IPS-11a (cell line): ENCODE data around the gene BAZ2B.

ENCODE experiments used
- H3K4me3 ChIP-seq: one replicate; pipeline ENCODE4 v1.5.1; 2013; ENCODE audit warnings: low read depth, low read length, control low read depth

BAZ2B gene

DNA sequence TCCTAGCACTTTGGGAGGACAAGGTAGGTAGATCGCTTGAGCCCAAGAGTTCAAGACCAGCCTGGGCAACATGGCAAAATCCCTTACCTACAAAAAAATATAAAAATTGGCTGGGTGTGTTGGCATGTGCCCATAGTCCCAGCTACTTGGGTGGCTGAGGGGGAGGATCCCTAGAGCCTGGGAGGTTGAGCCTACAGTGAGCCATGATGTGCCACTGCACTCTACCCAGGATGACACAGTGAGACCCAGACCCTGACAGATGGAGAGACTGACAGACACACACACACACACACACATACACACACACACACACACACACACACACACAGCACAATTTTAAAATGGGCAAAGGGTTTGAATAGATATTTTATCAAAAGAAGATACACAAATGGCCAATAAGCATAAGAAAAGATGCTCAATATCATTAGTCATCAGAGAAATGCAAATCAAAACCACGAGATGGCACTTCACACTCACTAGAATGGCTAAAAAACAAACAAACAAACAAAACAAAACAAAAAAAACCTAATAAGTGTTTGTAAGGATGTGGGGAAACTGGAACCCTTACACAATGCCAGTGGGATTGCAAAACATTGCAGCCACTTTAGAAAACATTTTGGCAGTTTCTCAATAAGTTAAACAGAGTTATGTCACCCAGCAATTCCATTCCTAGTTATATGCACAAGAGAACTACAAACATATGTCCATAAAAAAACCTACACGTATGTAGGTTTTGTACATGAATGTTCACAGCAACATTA, 42.3 kb downstream of the BAZ2B start:
- H3K4me3 ChIP-seq, result no peak overlapping the region

DNA sequence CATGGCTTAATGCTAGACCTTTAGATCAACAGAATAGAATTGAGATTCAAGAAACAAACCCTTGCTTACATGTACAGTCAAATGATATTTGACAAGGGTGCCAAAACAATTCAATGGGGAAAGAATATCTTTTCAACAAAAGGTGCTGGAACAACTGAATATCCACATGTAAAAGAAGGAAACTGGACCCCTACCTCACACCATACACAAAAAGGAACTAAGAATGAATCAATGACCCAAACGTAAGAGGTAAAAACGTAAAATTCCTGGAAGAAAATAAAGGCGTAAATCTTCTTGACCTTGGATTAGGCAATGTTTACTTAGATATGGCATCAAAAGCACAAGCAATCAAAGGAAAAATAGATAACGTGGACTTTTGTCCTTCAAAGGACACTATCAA, 43.1 kb downstream of the BAZ2B start:
- H3K4me3 ChIP-seq, result no peak overlapping the region

DNA sequence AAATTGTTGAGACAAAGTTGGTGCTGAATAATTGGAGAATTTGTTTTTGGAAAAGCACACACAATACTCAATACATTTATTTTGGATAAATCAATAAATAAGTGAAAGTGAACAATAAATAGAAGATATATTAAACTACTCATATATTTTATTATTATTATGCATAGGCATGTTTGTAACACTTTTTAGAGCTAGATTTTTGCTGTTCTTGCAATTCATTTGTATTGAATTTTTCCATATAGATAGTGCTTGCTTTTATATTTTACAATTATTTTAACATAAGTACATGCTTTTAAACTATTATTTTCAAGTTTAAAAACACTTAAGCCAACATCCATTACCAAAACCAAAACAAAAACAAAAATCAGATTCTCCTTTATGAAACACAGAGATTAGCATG, 43.9 kb downstream of the BAZ2B start:
- no peak overlapping the region for H3K4me3 ChIP-seq

DNA sequence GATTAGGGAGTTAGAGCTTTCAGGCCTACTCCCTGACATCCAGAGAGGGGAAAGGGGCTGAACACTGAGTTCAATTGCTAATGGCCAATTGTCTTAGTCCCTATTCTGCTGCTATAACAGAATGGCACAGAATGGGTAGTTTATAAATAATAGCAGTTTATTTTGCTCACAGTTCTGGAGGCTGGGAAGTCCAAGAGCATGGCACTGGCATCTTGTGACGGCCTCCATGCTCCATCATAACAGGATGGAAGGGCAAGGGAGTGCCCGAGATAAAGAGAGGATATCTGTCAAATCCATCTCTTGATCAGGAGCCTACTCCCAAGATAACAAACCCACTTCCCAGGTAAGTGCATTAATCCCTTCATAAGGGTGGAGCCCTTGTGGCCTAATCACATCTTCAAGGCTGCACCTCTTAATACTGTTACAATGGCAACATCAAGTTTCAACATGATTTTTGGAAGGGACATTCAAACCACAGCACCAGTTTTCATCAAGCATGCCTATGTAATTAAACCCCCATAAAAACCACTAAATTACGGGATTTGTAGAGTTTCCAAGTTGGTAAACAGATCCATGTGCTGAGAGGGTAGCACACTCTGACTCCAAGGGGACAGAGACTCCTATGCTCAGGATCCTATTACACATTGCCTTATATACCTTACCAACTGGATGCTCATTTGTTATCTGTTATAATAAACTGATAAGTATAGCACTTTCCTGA, 44.6 kb downstream of the BAZ2B start:
- no peak overlapping the region for H3K4me3 ChIP-seq

DNA sequence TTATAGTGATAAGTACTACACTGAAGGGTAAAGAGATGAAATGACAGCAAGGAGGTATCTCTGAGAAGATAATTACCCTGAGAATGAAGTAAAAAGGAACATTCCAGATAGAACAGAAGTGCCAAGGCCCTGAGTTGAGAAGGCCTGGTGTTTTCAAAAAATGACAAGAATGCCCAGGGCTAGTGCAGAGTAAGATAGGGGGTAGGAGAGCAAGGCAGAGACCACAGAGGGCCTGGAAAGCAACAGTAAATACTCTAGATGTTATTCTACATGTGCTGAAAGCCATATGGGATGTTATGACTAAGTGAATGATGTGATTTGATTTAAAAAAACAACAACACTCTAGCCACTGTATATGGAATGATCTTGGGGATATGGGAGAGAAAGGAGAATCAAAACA, 52.3 kb downstream of the BAZ2B start:
- H3K4me3 ChIP-seq, result no peak overlapping the region

DNA sequence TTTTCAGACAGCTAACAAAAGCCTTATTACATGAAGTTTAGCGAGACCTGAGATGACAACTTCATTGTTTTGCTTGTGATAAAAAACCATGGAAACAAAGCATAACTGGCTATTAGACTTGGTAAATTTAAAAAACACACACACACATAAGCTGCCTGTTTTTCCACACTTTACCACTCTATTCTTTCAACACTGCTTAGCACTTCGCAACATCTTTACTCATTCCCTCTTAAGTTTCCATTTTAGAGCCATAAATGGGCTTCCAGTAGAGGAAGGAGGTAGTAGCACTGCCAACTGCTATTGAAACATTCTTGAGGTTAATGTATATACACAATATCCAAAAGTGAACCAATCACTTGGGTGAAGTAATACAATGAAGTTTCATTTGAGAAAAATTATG, 54.1 kb downstream of the BAZ2B start:
- no peak overlapping the region for H3K4me3 ChIP-seq

DNA sequence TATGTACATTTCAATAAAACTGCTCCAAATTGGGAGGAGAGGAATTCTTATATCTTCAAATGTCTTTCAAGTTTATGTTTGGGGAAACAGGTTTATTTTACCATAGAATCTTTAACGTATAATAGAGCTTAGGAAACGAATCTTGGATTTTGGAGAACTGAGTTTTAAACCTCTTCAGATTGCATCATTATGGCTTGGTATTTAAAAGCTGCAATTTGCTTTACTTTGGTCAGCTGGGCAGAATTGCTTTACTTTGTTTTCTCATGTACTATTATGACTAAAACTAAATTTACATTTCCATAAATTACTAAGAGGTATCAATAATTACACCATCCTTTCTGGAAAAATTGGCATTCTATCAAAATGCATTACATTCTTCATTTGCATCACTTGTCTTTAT, 54.6 kb downstream of the BAZ2B start:
- H3K4me3 ChIP-seq, result no peak overlapping the region

DNA sequence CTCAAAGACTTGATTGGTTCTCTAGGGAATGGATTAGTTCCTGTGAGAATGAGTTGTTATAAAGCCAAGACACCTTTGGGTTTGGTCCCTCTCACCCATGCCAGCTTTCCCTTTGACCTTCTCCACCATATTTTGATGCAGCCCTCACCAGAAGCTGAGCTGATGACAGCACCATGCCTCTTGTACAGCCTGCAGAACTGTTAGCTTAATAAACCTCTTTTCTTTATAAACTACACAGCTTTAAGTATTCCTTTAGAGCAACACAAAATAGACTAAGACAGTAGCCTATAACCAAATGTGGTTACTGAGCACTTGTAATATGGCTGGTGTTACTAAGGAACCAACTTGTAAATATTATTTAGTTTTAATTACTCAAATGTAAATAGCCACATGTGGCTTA, 55.1 kb downstream of the BAZ2B start:
- H3K4me3 ChIP-seq, result no peak overlapping the region

DNA sequence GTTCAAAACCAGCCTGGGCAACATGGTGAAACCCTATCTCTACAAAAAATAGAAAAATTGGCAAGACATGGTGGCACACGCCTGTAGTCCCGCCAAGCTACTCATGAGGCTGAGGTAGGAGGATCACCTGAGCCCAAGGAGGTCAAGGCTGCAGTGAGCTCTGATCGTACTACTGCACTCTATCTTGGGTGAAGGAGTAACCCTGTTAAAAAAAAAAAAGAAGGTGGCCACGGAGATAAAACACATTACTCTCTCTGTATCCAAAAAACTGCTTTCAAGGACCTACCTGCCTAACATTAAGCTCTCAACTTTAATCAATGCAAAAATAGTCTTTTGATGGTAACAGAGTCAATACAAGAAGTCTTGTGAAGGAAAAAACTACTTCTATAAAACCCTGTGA, 57.3 kb downstream of the BAZ2B start:
- no peak overlapping the region for H3K4me3 ChIP-seq

DNA sequence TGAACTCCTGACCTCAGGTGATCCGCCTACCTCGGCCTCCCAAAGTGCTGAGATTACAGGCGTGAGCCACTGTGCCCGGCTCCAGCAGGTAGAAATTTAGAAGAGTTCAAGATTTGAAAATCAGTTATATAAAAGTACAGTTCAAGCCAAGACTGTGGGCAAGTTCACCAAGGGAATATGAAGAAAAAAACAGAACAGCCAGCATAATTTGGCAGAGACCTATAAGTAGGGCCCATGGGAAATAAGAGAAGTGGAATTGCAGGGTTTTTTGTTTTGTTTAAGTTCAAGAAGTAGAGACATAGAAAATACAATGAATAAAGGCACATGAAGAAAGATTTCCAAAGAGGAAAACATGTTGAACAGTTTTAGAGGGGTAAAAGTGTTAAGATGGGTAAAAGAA, 57.9 kb downstream of the BAZ2B start:
- no peak overlapping the region for H3K4me3 ChIP-seq

DNA sequence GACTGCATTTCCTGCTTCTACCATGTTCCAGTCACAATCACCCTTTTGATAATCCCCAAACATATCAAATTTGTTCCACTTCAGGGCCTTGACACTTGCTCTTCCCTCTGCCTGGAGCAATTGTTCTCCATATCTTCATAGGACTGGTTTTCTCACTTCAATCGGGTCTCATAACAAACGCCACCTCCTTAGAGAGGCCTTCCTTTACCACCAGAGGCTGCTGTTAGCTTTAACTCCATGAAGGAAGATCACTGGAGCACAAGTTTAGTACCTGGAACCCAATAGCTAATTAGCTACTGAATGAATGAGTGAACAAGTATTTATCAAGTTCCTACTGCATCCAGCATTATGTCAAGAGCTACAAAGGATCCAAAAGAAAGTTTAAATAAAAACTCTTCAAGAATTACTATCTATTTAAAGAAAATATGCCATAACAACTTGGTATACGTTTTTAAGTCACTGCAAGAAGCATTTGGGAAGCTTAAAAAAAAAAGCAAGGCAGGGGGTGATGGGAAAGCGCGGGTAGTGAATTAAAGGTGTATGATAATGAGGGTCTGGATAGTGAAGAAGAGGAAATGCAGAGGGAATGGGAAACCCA, 58.8 kb downstream of the BAZ2B start:
- no peak overlapping the region for H3K4me3 ChIP-seq

DNA sequence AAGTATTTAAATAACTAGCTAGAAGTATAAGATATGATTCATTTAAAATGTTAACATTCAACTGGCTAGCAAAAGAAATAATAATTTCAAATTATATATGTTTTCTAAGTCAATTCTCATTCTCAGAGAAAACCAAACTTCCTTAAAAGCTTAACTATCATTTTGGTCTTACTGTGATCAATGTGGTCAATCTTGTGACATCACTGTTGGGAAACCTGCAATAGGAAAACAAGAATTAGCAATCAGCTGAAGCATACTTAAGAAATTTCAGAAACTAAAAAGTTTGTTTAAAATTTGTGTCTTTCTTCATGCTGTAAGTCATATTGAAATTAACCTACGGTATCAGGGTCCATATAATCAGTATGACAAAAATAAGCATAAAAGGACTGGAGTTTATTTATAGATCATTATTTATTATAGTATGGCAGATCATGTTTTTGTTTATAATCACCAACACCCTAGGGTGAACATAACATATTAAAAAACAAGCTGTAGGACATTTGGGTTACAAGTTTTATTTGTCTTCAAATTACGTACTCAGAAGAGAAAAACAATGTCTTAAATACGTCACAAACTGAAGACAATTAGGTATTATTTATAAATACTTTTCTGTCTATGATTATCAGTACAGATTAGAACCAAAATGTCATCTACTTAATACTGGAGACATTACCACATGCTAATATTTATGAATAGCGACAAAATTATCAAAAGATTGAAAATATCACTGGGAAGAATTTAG, 60.5 kb downstream of the BAZ2B start:
- H3K4me3 ChIP-seq, result no peak overlapping the region

DNA sequence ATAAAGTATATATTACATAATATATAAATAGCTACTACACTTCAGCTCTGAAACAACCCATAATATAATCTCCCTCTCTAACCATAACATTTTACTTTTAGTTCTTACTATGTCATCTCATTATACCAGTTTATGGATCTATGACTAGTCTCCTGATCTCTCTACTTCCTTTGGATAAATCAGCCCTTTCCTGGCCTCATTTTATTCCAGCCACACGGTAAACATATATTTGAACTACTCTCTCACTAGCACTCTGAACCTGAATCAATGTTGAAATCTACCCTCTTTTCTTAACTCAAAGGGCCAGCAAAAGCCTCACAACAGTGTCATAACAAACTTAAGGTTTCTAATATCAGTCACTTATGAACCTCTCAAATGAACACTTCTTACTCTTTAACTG, 62.6 kb downstream of the BAZ2B start:
- no peak overlapping the region for H3K4me3 ChIP-seq

DNA sequence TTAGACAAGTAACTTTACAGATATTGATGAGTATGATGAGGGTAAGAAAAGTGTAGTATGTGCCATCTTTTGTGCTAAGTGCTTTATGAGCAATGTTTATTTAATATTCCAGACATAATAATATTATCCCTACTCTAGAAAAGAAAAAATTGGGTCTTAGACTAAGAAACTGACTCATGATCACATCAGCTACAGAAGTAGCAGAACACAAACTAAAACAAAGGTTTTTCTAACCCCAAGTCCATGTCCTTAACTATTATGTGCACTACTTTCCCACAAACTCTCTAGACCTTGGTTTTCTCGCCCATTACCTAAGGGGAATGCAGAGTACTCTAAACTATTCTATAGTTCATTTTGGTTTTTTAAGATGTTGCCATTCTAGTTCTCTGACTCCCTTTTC, 64.5 kb downstream of the BAZ2B start:
- no peak overlapping the region for H3K4me3 ChIP-seq

DNA sequence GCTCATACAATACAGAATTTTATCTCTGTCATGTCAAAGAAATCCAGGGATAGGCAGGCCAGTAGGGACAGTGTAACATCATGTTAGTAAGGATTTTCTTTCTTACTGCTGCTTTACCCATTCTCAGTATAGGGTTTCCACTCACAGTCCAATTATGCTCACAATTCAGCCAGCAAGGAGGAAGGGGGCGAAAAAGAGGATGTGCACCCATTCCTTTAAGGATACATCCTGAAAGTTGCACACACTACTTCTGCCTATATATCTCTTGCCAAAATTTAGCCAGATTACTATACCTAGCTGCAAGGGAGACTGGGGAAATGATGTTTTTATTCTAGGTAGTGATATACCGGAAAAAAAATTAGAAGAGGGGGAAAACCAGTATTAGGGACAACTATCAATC, 66.1 kb downstream of the BAZ2B start:
- no peak overlapping the region for H3K4me3 ChIP-seq

DNA sequence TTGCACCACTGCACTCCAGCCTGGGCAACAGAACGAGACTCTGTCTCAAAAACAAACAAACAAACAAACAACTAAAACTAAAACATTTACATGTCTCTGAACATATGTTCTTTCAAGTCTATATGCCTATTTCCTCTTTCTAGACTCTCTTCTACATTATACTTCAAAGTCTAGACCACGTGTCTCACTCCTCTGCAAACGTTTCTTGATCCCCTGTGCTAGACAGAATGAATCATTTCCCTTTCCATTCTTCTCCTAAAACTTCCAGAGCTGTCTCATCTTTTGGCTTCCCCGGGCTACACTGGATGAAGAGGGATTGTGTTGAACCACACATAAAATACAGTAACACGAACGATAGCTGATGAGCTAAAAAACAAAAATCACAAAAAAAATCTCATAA, 67.1 kb downstream of the BAZ2B start:
- no peak overlapping the region for H3K4me3 ChIP-seq

DNA sequence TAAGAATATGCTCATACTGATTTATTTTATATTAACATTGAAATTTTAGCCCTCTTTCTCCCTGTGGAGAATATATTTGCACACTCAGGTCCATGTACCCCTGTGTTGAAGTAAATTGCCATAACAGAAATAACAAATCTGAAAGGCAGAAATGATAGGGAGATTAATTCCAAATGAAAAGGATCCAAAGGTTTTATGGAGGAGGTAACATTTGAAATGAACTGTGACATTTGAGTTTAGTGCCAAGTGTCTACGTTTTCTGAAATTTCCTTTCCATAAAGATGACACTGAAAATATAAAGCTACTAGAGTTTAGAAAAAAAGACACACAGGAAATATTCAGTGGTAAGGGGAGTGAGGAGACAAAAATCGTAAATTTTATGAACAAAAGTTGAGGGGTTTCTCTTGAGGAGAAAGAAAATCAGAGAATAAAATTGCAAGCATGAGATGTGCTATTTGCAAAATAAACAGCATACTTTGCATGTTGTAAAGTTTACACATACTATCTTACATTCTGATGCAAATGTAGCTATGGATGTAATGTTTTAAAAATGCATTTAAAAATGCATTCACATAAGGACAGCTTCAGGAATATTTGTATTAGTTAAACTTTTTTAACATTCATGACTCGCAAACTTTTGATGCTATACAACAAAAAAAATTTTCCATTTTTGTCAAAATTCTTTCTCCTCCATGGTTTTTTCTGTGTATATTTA, 69.5 kb downstream of the BAZ2B start:
- no peak overlapping the region for H3K4me3 ChIP-seq

DNA sequence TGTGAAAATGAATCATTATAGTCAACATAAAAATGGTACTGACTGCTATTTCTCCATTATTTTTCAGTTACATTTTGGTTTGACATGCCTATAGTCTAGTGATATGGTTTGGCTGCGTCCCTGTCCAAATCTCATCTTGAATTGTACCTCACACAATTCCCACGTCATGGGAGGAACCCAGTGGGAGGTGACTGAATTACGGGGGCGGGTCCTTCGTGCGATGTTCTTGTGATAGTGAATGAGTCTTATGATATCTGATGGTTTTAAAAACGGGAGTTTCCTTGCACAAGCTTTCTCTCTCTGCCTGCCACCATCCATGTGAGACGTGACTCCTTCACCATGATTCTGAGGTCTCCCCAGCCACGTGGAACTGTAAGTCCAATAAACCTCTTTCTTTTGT, 70.3 kb downstream of the BAZ2B start:
- H3K4me3 ChIP-seq, result no peak overlapping the region

DNA sequence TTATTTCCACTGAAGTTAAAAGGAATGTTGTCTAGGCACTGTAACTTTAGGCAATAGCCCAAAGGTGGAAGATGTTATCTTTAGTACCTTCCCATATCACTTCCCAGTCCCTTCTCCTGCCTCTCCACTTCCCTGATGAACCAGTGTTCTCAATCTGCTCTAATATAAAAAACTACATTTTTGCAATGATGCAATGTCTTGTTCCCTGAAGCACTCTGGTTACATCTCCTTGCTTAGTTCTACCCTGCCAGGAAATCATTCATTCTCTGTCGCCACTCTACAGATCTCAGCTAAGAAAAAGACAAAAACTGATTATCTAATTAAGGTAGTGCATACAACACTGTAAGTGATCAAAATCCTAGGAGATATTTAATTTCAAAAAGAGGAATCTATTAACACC, 71.3 kb downstream of the BAZ2B start:
- H3K4me3 ChIP-seq, result no peak overlapping the region

DNA sequence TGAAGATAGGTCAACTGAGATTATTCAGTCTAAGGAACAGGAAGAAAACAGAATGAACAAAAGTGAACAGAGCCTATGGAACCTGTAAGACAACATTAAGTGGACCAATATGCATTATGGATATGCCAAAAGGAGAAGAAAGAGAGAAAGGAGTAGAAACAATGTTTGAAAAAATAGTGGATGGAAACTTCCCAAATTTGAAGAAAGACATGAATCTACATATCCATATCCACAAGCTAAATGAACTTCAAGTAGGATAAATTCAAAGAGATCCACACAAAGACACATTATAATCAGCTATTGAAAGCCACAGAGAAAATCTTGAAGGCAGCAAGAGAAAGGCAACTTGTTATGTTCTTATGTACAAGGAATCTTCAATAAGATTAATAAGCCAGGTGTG, 74.2 kb downstream of the BAZ2B start:
- no peak overlapping the region for H3K4me3 ChIP-seq

DNA sequence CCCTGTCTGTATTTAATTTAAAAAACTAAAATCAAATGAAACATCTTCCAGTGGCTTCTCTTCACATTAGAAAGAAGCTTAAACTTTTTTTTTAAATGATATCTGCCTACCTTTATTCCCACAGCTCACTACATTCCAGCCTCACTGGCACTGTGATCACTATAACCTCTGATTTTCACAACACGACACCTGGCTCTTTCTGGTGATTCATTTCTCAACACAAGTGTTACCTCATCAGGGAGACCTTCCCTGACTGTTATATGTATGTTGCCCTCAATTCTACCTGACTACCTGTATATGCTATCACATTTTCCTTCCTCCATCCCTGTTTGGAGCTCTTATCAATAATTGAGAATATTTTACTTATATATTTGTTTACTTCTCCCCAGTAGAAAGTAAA, 76.6 kb downstream of the BAZ2B start:
- H3K4me3 ChIP-seq, result no peak overlapping the region
